Mammary epithelial cell (primary cell): ENCODE data around the gene PPP1R7.

Source experiments
- CTCF ChIP-seq, 2 donors: IDR thresholded peaks in 1 of 2; conservative IDR thresholded peaks in 1 of 2; 2 replicates each; pipeline ENCODE4 v1.5.1; 2011 to 2012; ENCODE audit warnings: inconsistent platforms in 2 of 2, low read length in 2 of 2, mild to moderate bottlenecking in 2 of 2, control low read depth in 1 of 2, low read depth in 1 of 2; ENCODE audit not compliant: insufficient read depth in 1 of 2; ENCODE audit errors: extremely low read depth in 1 of 2
- EZH2 ChIP-seq: IDR thresholded peaks from 2 replicates; pipeline ENCODE4 v1.6.1; 2012; ENCODE audit warnings: low read length, inconsistent platforms, borderline replicate concordance

DNA sequence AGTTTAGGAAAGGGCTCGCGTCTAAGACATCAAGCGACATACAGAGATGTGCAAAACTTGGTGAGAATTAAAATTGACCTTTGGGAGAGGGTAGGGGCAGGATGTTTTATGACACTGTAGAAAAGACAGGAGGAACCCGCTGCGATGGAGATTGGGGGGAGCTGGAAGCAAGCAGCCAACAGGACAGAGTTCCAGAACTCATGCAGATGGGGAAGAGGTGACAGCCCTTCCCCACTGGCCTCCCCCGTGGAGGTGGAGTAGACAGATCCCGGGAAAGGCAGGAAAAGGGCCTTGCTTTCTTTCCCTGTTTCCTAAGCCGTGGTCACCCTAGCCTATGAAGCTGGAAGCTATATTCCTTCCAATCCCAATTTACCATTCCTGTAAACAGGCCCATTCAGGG, 77.3 kb downstream of the PPP1R7 start:
- TF ChIP-seq CTCF (conservative IDR thresholded peaks at IDR 0.05 in 1 of 2, IDR thresholded peaks at IDR 0.05 in 1 of 2; ENCODE audit: extremely low read depth in 1 of 2, insufficient read depth in 1 of 2, low read depth in 1 of 2, low read length in 2 of 2) (no peak), EZH2 (no peak)
